GM18868 (cell line): Measurements from ENCODE around the gene ETV7.
"Not testable (repeated sequence)": the region's sequence is repeated elsewhere in the genome, so short reads cannot be mapped to it uniquely, and the experiment has no call there.

Experiments used
- ATAC-seq: cut with Tn5 transposase; IDR thresholded peaks from one replicate; pipeline ENCODE4 v1.9.1; 2021; ENCODE audit warnings: mild to moderate bottlenecking, moderate library complexity; ENCODE audit not compliant: unreplicated experiment

ETV7 gene

DNA sequence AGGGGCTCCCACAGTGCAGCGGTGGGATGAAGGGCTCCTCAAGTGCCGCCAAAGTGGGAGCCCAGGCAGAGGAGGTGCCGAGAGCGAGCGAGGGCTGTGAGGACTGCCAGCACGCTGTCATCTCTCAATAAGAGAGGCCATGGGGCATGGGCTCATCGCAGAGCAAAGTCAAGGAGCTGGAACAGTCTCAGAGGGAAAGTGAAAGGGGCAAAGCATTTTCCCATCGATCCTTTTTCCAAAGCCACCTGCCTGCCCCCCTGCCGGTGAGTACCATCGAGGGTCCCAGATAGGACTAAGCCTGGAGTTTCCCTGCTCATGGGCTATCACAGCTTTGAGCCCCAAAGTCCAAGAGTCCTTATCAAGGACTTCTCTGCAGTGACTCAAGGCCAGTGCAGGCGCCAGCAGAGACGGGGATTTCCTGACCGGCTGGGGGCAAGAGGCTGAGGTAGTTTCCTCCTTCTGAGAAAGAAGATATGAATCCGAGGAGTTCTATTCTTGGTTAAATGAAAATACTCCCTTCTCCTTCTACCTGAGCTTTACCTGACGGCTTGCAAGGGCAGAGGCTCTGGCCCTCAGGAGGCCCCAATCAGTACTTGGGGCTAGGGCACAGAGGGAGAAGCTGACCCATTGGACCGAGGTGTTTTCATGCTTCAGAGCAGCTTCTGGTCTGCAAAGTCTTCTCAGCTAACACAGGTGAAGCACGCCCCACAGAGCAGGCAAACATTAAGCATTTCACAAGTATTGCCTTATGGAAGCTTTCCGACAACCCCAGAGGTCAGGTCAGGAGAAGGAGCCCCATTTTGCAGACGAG is 22.6 kb downstream of the ETV7 start:
- ATAC-seq = peak; percentile 68

DNA sequence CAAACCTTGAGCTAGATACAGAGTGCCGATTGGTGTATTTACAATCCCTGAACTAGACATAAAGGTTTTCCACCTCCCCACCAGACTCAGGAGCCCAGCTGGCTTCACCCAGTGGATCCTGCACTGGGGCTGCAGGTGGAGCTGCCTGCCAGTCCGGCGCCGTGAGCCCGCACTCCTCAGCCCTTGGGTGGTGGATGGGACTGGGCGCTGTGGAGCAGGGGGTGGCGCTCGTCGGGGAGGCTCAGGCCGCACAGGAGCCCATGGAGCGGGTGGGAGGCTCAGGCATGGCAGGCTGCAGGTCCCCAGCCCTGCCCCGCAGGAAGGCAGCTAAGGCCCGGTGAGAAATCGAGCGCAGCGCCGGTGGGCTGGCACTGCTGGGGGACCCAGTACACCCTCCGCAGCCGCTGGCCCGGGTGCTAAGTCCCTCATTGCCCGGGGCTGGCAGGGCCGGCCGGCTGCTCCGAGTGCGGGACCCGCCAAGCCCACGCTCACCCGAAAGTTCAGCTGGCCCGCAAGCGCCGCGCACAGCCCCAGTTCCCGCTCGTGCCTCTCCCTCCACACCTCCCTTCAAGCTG is 23.3 kb downstream of the ETV7 start:
- ATAC-seq = not testable (repeated sequence)

DNA sequence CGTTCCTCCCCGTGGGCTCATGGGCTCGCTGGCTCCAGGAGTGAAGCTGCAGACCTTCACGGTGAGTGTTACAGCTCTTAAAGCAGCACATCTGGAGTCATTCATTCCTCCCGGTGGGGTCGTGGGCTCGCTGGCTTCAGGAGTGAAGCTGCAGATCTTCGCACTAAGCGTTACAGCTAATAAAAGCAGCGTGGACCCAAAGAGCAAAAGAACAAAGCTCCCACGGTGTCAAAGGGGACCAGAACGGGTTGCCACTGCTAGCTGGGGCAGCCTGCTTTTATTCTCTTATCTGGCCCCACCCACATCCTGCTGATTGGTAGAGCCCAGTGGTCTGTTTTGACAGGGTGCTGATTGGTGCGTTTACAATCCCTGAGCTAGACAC is 24.1 kb downstream of the ETV7 start:
- not testable (repeated sequence) for ATAC-seq

DNA sequence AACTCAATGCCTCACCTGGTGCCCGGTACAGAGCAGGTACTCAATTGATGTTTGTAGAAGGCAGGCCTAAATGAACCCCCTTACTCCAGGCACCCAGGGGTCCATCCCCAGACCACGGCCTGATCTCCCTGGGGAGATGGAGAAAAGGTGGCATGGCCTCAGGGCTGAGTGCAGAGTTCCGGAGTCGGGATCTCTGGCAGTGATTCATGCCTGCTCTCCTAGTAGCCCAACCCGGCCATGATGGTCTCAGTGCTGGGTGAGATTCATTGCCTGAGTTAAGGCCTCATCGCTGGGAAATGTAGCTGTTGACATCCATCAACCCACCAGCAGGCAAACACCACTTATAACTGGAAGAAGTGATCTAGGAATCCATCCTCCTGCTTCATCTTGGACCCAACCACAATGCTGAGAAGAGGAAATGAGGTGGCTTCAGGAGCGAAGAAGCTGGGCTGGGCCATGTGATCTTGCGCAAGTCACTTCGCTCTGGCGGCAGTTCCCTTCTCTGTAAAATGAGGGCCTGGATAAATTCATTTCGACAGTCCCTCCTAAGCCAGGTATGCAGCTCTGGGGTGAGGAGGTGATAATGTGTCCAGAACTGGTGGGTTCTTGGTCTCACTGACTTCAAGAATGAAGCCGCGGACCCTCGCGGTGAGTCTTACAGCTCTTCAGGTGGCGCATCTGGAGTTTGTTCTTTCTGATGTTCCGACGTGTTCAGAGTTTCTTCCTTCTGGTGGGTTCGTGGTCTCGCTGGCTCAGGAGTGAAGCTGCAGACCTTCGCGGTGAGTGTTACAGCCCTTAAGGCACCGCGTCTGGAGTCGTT is 24.7 kb downstream of the ETV7 start:
- ATAC-seq = no peak

GRCh38 chr6:36361071-36361470 is 26.4 kb downstream of the ETV7 start:
- ATAC-seq = peak; percentile 24

- peak; percentile 48 for ATAC-seq
Measured at GRCh38 chr6:36360241-36361054, 27.0 kb downstream of the ETV7 start.

- ATAC-seq = peak; percentile 42
Measured at GRCh38 chr6:36358226-36358915, 29.1 kb downstream of the ETV7 start.

DNA sequence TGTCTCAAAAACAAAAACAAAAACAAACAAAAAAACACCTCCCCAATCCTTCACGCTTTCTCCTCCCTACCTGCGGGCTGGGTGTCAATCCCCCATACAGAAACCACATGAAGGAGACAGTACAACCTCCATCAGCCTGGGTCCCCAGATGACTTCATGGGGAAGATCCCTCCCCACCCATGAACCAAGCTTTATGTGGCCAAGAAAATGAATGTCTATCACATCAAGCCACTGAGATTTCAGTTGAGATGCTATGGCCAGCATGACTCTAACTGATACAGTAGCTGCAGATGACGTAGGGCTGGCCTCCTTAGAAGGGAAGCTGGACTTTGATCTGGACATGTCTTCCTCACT is 29.6 kb downstream of the ETV7 start:
- ATAC-seq = peak; percentile 42

- ATAC-seq = no peak
Measured at GRCh38 chr6:36355819-36356218, 31.6 kb downstream of the ETV7 start.

GRCh38 chr6:36353411-36353915 is 34.0 kb downstream of the ETV7 start:
- no peak for ATAC-seq

GRCh38 chr6:36352477-36353157 is 34.9 kb downstream of the ETV7 start:
- ATAC-seq = no peak

- no peak for ATAC-seq
Measured at GRCh38 chr6:36350681-36351571, 36.5 kb downstream of the ETV7 start.

- no peak for ATAC-seq
Measured at GRCh38 chr6:36350082-36350481, 37.4 kb downstream of the ETV7 start.

DNA sequence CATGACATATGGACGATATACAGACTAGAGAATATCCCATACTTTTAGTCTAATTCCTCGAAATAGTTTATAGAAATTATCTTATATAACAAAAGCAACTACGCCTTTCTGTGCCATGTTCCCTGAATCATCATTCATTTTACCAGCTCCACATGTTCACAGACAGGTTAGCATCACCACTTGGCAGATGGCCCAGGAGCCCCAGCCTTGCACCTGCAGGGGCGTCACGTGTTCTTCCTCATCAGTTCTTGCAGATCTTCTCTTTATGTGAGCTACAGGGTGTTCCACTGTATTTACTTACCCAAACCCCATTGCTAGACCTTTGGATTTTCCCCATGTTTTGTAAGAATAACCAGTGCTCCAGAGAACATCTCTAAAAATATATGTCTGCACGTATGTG is 38.2 kb downstream of the ETV7 start:
- no peak for ATAC-seq

GRCh38 chr6:36347621-36348020 is 39.8 kb downstream of the ETV7 start:
- ATAC-seq = no peak

DNA sequence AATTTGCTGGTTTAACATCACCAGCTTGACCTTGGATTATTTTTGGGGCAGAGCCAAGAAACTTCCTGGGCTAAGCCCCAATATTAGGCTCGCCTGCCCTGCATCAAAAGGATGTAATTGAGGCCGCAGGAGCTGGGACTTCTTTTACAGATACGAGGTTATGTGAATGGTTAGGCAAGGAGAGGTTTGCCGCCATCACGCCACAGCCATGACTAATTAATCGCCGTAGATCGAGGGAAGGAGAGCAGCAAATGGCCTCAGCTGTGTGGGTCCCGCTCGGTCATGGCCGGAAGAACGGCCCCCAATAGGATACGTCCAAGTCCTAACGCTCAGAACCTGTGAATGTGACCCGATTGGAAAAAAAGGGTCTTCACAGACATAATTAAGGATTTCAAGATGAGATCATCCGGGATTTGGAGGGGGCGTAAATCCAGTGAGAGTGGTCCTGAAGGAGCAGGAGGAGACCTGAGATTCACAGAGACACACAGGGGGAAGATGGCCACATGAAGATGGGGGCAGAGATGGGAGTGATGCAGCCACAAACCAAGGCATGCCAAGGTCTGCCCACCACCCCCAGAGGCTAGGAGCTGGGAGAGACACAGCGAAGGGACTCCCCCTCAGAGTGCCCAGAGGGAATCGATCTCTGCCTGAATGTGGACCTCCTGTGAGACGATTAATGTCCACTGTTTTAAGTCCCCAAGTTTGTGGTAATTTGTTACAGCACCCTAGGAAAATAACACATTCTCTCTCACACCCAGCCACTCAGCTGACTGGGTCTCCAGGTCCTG is 40.8 kb downstream of the ETV7 start:
- ATAC-seq = no peak

DNA sequence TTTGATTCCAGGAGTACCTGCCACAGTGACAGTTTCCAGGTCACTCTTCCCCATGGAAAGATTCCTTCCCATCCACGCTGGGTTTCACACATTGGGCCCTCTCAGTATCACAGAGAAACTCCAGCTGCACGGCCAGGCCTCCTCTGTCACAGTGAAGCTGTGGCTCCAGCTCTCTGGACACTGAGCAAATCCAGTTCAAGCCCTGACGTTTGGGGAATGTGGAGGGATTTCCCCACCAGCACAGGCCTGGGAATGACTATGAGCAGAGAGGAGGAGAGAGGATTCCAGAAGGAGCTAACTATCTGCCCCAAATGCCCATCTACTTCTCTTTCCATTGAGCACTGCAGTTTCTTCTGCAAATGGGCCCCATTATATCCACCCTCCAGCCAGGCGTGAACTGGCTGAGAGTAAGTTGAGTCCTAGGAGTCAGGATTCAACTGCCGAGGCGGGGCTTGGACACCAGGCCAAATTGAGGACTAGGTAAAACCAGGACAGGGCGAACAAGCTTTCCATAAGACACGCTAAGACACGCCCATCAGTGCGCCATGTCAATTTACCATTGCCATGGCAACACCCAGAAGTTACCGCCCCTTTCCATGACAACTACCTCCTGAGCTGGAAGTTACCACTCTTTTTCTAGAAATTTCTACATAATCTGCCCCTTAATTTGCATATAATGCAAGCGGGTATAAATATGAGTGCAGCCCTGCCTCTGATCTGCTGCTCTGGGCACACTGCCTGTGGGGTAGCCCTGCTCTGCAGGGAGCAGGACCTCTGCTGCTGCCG is 41.6 kb downstream of the ETV7 start:
- ATAC-seq = no peak
